Inflammatory macrophage treated with lipopolysaccharide for 1 hour (primary cell): ENCODE results near the gene NKAPD1.
"Not testable (repeated sequence)": the region's sequence is repeated elsewhere in the genome, so short reads cannot be mapped to it uniquely, and the experiment has no call there.

Experiments used
- DNase-seq, 2 donors: peaks; one replicate each; pipeline ENCODE4 v3.0.0-alpha.2; 2020 to 2022

Gene NKAPD1

GRCh38 chr11:112073941-112074811 is at the start of gene NKAPD1, which contains the start of gene PIH1D2:
Gene NKAPD1 (plus strand): TSS chr11:112074299. CDS start chr11:112075575, 1,276 bp downstream.
Gene PIH1D2 (minus strand): TSS chr11:112074017. CDS start chr11:112073174, 843 bp downstream.
- peak; percentile 76 to 95 for DNase-seq

- peak; percentile 79 for DNase-seq
These were observed 49.1 kb upstream of the NKAPD1 start, which contains the start of gene DLAT for GRCh38 chr11:112024773-112025678. Gene DLAT (plus strand): TSS chr11:112025408. CDS start chr11:112025473, 65 bp downstream.

GRCh38 chr11:112025707-112026106 is 48.4 kb upstream of the NKAPD1 start:
- DNase-seq = peak; percentile 26 to 41

- DNase-seq = not testable (repeated sequence)
These were observed 47.2 kb upstream of the NKAPD1 start for GRCh38 chr11:112026784-112027410.

GRCh38 chr11:112029460-112029859 is 44.6 kb upstream of the NKAPD1 start:
- no peak for DNase-seq

GRCh38 chr11:112033902-112034301 is 40.2 kb upstream of the NKAPD1 start:
- no peak for DNase-seq

GRCh38 chr11:112037527-112037926 is 36.6 kb upstream of the NKAPD1 start:
- DNase-seq = no peak

GRCh38 chr11:112042161-112042960 is 31.7 kb upstream of the NKAPD1 start:
- no peak for DNase-seq

- no peak for DNase-seq
These were observed 31.2 kb upstream of the NKAPD1 start for GRCh38 chr11:112042961-112043304.

- DNase-seq = no peak
These were observed 29.1 kb upstream of the NKAPD1 start for GRCh38 chr11:112044961-112045360.

GRCh38 chr11:112046647-112047046 is 27.5 kb upstream of the NKAPD1 start:
- DNase-seq = not testable (repeated sequence)

- not testable (repeated sequence) for DNase-seq
These were observed 25.8 kb upstream of the NKAPD1 start for GRCh38 chr11:112048256-112048655.

- DNase-seq = no peak
These were observed 24.3 kb upstream of the NKAPD1 start for GRCh38 chr11:112049777-112050176.

- no peak for DNase-seq
These were observed 23.4 kb upstream of the NKAPD1 start for GRCh38 chr11:112050721-112051120.

- DNase-seq = no peak
These were observed 22.3 kb upstream of the NKAPD1 start for GRCh38 chr11:112051768-112052167.

GRCh38 chr11:112057170-112057569 is 16.9 kb upstream of the NKAPD1 start:
- DNase-seq = no peak

GRCh38 chr11:112058103-112058502 is 16.0 kb upstream of the NKAPD1 start:
- DNase-seq = no peak

- no peak for DNase-seq
These were observed 11.2 kb upstream of the NKAPD1 start for GRCh38 chr11:112062923-112063322.

GRCh38 chr11:112082729-112083128 is 8.6 kb downstream of the NKAPD1 start:
- DNase-seq = peak; percentile 25 to 72

GRCh38 chr11:112085822-112086421 is 11.8 kb downstream of the NKAPD1 start:
- peak; percentile 43 to 51 for DNase-seq

GRCh38 chr11:112086422-112087191 is 12.5 kb downstream of the NKAPD1 start, which contains the start of the genes SDHD and TIMM8B:
Gene SDHD (plus strand): TSS chr11:112086873. CDS start chr11:112086908, 35 bp downstream.
Gene TIMM8B (minus strand): TSS chr11:112086756. CDS start chr11:112086723, 33 bp downstream.
- DNase-seq = peak; percentile 97 to 98
